Body of pancreas (tissue), 4 donors: Measurements from ENCODE around the gene RAP1GAP2.
"Not testable (repeated sequence)": the region's sequence is repeated elsewhere in the genome, so short reads cannot be mapped to it uniquely, and the experiment has no call there.

Experiments used
- POLR2A ChIP-seq, 3 donors: fragments of 450-650 bp; IDR thresholded peaks; one replicate each; pipeline ENCODE4 v1.6.1; 2016; ENCODE audit warnings: antibody characterized with exemption in 3 of 3, mild to moderate bottlenecking in 2 of 3
- TF ChIP-seq, protein P1 (sequence below), 7 experiments: fragments of 450-650 bp in 4 of 7; fragments of 200-600 bp in 3 of 7; sonication (generic) in 3 of 7; IDR thresholded peaks; one replicate each; pipeline ENCODE4 v1.5.1; 2016 to 2019; ENCODE audit warnings: antibody characterized with exemption in 7 of 7

DNA sequence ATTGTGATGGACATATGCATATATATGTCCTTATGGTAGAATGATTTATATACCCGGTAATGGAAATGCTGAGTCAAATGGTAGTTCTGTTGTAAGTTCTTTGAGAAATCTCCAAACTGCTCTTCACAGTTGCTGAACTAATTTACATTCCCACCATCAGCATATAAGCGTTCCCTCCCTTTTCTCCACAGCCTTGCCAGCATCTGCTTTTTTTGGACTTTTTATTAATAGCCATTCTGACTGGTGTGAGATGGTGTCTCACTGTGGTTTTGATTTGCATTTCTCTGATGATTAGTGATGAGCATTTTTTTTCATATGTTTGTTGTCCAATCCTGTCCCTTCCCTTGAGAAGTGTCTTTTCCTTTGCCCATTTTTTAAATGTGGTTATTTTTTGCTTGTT, 258.6 kb downstream of the RAP1GAP2 start:
- TF ChIP-seq, protein P1, sequence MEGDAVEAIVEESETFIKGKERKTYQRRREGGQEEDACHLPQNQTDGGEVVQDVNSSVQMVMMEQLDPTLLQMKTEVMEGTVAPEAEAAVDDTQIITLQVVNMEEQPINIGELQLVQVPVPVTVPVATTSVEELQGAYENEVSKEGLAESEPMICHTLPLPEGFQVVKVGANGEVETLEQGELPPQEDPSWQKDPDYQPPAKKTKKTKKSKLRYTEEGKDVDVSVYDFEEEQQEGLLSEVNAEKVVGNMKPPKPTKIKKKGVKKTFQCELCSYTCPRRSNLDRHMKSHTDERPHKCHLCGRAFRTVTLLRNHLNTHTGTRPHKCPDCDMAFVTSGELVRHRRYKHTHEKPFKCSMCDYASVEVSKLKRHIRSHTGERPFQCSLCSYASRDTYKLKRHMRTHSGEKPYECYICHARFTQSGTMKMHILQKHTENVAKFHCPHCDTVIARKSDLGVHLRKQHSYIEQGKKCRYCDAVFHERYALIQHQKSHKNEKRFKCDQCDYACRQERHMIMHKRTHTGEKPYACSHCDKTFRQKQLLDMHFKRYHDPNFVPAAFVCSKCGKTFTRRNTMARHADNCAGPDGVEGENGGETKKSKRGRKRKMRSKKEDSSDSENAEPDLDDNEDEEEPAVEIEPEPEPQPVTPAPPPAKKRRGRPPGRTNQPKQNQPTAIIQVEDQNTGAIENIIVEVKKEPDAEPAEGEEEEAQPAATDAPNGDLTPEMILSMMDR (IDR thresholded peaks at IDR 0.05), result not testable (repeated sequence)
- TF ChIP-seq POLR2A (IDR thresholded peaks at IDR 0.05), result not testable (repeated sequence)
